CD4-positive, alpha-beta T cell treated with Interleukin-4 for 1 hour (primary cell): ENCODE results near the gene PLS1.

Experiments
- DNase-seq, 2 donors: peaks; one replicate each; pipeline ENCODE4 v3.0.0-alpha.2; 2020 to 2022

Gene PLS1

GRCh38 chr3:142642956-142643355 is 46.8 kb downstream of the PLS1 start:
- DNase-seq = no peak

DNA sequence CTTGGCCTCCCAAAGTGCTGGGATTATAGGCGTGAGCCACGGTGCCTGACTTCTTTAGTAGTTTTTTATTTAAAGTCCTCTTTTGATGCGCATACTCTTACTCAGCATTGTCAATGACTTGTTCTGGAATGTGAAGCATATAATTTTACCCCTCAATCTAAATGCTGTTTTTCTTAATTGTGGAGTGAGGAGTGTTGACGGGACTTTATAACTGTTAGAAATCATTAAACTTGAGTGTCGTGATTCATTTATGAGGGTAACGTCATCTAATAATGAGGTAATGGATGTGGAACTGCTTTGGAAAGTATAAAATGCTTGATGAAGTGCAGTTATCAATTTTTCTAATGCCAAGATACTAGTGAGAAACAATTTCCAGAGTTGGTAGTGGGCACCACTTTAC is 48.3 kb downstream of the PLS1 start:
- no peak for DNase-seq

GRCh38 chr3:142645236-142645793 is 49.1 kb downstream of the PLS1 start:
- no peak for DNase-seq

- no peak for DNase-seq
Observed at GRCh38 chr3:142646020-142646785, 50.0 kb downstream of the PLS1 start.

- no peak for DNase-seq
Observed at GRCh38 chr3:142647856-142648255, 51.7 kb downstream of the PLS1 start.

GRCh38 chr3:142648950-142649349 is 52.8 kb downstream of the PLS1 start:
- no peak for DNase-seq

- no peak for DNase-seq
Observed at GRCh38 chr3:142650001-142650693, 54.0 kb downstream of the PLS1 start.

GRCh38 chr3:142651711-142652110 is 55.5 kb downstream of the PLS1 start:
- DNase-seq = no peak

DNA sequence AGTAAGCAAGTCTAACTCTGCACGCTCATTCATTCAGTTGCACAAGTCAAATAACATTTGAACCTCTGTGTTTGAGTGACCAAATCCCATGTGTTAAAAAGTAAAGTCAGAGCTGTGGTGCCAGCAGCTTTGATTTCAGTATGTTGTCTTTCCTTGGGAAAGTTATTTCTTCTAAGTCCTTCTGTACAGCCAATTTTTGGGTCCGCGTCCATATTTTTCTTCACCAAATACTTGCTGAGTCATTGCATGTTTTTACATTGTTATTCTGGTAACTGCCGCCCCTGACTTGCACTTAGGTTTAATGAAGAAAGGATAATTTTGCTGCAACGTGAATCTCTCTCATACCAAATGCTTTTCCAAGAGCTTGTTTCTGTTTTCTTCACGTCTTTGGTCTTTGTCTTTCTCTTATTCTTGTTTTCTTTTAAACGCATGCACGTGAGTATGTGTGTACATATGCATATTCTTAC is 56.7 kb downstream of the PLS1 start:
- DNase-seq = no peak

- DNase-seq = no peak
Observed at GRCh38 chr3:142656575-142656974, 60.4 kb downstream of the PLS1 start.

- DNase-seq = no peak
Observed at GRCh38 chr3:142657033-142657432, 60.8 kb downstream of the PLS1 start.

GRCh38 chr3:142660383-142660782 is 64.2 kb downstream of the PLS1 start:
- DNase-seq = no peak

GRCh38 chr3:142660893-142661292 is 64.7 kb downstream of the PLS1 start:
- no peak for DNase-seq

GRCh38 chr3:142663865-142664264 is 67.7 kb downstream of the PLS1 start:
- no peak for DNase-seq

DNA sequence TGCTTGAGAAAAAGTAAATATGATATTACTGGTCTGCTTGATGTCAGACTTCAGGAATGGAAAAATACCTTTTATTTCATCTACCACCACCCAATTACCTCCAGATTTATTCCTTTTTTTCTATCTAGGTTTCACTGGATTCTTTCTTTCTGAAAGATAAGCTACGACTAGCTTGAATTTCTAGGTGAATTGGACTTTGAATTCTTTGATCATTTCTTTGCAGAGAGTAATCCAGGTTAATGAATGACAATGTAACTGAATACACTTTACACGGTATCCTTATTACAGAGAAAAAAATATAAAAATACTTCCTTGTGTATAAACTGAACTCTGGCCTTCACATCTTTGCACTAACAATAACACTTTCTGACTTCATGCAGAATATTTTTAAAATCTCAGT is 68.1 kb downstream of the PLS1 start:
- DNase-seq = no peak

DNA sequence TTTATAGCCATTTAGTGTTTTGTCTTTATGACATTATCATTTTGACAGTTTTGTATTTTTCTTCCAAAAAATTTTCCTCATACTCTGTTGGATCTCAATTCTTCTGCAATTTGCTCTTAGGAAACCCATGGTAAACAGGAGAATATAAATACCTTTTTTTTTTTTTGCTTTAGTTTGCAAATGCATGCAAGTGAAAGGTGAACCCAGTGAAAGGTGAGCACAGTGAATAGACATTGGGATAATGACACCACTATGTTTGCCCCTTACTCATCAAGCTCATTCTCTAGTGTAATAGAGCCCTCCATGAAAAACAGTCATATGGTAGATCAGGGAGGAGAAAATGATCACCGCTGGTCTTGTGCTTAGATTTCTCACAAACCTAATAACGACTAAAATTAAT is 68.6 kb downstream of the PLS1 start:
- no peak for DNase-seq

- no peak for DNase-seq
Observed at GRCh38 chr3:142670120-142670519, 73.9 kb downstream of the PLS1 start.

GRCh38 chr3:142676151-142676550 is 80.0 kb downstream of the PLS1 start:
- DNase-seq = no peak

GRCh38 chr3:142680710-142681109 is 84.5 kb downstream of the PLS1 start:
- DNase-seq = no peak

DNA sequence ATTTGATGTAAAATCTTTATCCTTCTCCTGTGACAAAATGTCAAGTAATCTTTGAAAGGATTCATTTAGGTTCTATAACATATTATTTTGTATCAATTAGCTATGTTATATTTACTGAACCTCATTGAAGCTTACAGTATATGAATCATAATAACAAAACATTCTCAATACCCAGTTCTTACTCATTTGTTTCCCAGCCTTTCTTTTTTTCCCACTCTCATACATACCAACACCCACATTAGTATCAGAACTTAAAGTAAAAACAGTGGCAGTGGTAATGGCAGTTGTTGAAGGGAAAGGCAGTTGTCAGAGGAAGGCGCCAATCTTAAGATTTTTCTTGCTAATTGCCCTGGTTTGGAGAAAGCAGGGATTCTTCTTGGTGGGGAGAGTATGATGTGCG is 94.4 kb downstream of the PLS1 start:
- no peak for DNase-seq

GRCh38 chr3:142691527-142691926 is 95.3 kb downstream of the PLS1 start:
- no peak for DNase-seq

- DNase-seq = no peak
Observed at GRCh38 chr3:142693136-142693853, 97.1 kb downstream of the PLS1 start.

DNA sequence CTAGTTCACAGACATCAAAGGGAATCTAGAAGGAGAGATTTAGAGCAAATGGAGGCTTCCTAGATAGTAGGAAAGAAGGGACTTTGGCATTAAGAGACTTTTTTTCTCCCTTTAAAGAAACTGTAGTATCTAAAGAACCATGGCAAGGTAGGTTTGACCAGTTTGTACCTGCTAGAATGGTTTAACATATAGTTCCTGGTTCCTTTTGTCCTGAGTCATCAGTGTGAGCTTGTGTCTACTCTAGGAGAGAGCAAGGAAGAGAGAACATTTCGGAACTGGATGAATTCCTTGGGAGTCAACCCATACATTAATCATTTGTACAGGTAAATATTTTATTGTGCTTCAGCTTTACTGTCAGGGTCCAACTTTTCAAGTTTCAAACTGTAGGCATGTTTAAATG is 98.0 kb downstream of the PLS1 start:
- no peak for DNase-seq

GRCh38 chr3:142705198-142705597 is 109.0 kb downstream of the PLS1 start:
- no peak for DNase-seq
